CD4-positive, alpha-beta memory T cell (primary cell): ENCODE results near the gene ZNF22. TPM values are rescaled to one million over a fixed set of nuclear protein-coding genes. Genes with fewer than 3 reads are reported as not detected.

Experiments
- CTCF ChIA-PET: fragments of 350-600 bp; sonication (Branson Sonifier 250); formaldehyde crosslinking; loops from one replicate; lab custom pipeline; 2021; ENCODE audit warnings: inconsistent platforms; ENCODE audit not compliant: partially characterized antibody; lab: Charles Lee
- POLR2A ChIA-PET: fragments of 350-600 bp; sonication (Branson Sonifier 250); formaldehyde crosslinking; loops from one replicate; lab custom pipeline; 2021; ENCODE audit not compliant: partially characterized antibody; lab: Charles Lee
- DNase-seq, 5 donors: peaks; one replicate each; pipeline versions ENCODE4 v3.0.0 to v3.0.0-alpha.2; 2020 to 2022; ENCODE audit warnings: mixed read lengths in 1 of 5
- H3K27ac ChIP-seq: one replicate; pipeline ENCODE4 v1.7.0; 2013; ENCODE audit warnings: low read depth, low read length
- H3K27me3 ChIP-seq: 2 replicates; pipeline ENCODE4 v1.7.0; 2013; ENCODE audit warnings: mild to moderate bottlenecking, low read length, moderate library complexity; ENCODE audit not compliant: insufficient read depth
- H3K36me3 ChIP-seq: 2 replicates; pipeline ENCODE4 v1.7.0; 2013; ENCODE audit warnings: mild to moderate bottlenecking, low read length, moderate library complexity; ENCODE audit not compliant: insufficient read depth
- H3K4me1 ChIP-seq: 2 replicates; pipeline ENCODE4 v1.7.0; 2013; ENCODE audit warnings: mild to moderate bottlenecking, low read length, moderate library complexity; ENCODE audit not compliant: insufficient read depth
- H3K4me3 ChIP-seq, 2 donors: one replicate each; pipeline ENCODE4 v1.7.0; 2013; ENCODE audit warnings: low read length in 2 of 2, mild to moderate bottlenecking in 1 of 2
- H3K9me3 ChIP-seq, 2 donors: one replicate each; pipeline ENCODE4 v1.7.0; 2013; ENCODE audit warnings: low read length in 2 of 2, control low read depth in 1 of 2; ENCODE audit not compliant: control insufficient read depth in 1 of 2
- H3K27ac Mint-ChIP-seq, 7 donors: one replicate each; pipeline ENCODE4 v1.8.0; 2020 to 2021; ENCODE audit warnings: mixed read lengths in 7 of 7, mild to moderate bottlenecking in 6 of 7, inconsistent platforms in 3 of 7, moderate library complexity in 3 of 7
- H3K27me3 Mint-ChIP-seq, 2 donors: one replicate each; pipeline ENCODE4 v1.8.0; 2020 to 2021; ENCODE audit warnings: mixed read lengths in 2 of 2
- H3K36me3 Mint-ChIP-seq, 2 donors: one replicate each; pipeline ENCODE4 v1.8.0; 2020 to 2021; ENCODE audit warnings: mixed read lengths in 2 of 2, inconsistent platforms in 1 of 2, mild to moderate bottlenecking in 1 of 2
- H3K4me1 Mint-ChIP-seq, 4 donors: one replicate each; pipeline ENCODE4 v1.8.0; 2020 to 2021; ENCODE audit warnings: mixed read lengths in 4 of 4, mild to moderate bottlenecking in 1 of 4
- H3K4me3 Mint-ChIP-seq, 8 donors: one replicate each; pipeline ENCODE4 v1.8.0; 2020 to 2021; ENCODE audit warnings: mixed read lengths in 8 of 8, mild to moderate bottlenecking in 7 of 8, moderate library complexity in 6 of 8, inconsistent platforms in 3 of 8
- H3K9me3 Mint-ChIP-seq, 8 donors: one replicate each; pipeline ENCODE4 v1.8.0; 2020 to 2021; ENCODE audit warnings: mixed read lengths in 8 of 8, mild to moderate bottlenecking in 5 of 8, inconsistent platforms in 3 of 8, moderate library complexity in 1 of 8
- intact Hi-C: fragments of 100-400 bp; cut with micrococcal nuclease; formaldehyde crosslinking; loops from one replicate; pipeline ENCODE4 v1.15.1; 2023
- polyA plus RNA-seq, 2 donors: library from polyadenylated mRNA; unstranded; fragments of 300-500 nt; fragmentation: Illumina TruSeq; gene quantifications; one replicate each; pipeline ENCODE4 v1.2.3, GENCODE V29; 2021
- total RNA-seq, 2 experiments: library from RNA; stranded (reverse); gene quantifications; one replicate each; pipeline ENCODE4 v1.2.3, GENCODE V29; 2021

Gene ZNF22
- total and polyA plus RNA-seq, 4 experiments from 2014 or later: 26.9 to 40.6 (median 30.8) TPM

DNA sequence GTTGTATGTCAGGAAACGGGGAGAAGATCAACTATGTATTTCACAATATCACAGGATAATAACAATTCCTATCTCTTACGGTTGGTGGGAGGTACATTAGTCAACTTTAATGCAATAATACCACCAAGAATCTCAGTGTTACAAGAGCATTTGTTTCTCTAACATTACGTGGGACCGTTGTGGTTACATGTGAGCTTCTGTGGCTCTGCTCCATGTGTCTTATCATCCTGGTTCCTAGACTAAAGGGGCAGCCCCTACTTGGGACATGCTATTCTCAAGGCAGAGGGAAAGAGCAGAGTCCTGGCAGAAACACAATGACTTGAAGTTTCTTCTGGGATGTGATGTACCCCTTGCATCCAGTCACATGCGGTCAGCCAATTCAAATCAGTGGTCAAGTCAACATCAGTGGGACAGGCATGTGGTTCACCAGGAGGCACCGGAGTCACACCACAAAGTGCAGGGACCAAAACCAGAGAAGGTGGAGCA is 2.5 kb upstream of the ZNF22 start:
- Histone ChIP-seq H3K4me3 (no peak overlapping the region), H3K36me3 (no peaks in the 10 kb centered on the region), H3K27me3 (no peaks in the 10 kb centered on the region), H3K4me1 (peaks cover 34% of the 10 kb centered on the region), H3K27ac (no peak overlapping the region), H3K9me3 (no peaks in the 10 kb centered on the region)
- Mint-ChIP-seq H3K9me3 (peaks cover 0 to 3% (median 0%) of the 10 kb centered on the region in 8 donors), H3K27me3 (no peaks in the 10 kb centered on the region), H3K4me3 (peak overlapping the region in 1 of 8 donors; percentile 27), H3K36me3 (peaks cover 7 to 8% of the 10 kb centered on the region in 2 donors), H3K4me1 (peaks cover 26 to 56% (median 40%) of the 10 kb centered on the region in 4 donors), H3K27ac (peak overlapping the region in 2 of 7 donors; percentile 25 to 52)
- intact Hi-C loops: no loop called here
- ChIA-PET POLR2A (no interaction called here), CTCF (interaction anchor here (0.6 to 1.1 kb wide), 2 partner anchors 10 to 66 kb away, joined by 3 to 4 read pairs; no protein-coding TSS in a partner anchor)
- DNase-seq: no peak

DNA sequence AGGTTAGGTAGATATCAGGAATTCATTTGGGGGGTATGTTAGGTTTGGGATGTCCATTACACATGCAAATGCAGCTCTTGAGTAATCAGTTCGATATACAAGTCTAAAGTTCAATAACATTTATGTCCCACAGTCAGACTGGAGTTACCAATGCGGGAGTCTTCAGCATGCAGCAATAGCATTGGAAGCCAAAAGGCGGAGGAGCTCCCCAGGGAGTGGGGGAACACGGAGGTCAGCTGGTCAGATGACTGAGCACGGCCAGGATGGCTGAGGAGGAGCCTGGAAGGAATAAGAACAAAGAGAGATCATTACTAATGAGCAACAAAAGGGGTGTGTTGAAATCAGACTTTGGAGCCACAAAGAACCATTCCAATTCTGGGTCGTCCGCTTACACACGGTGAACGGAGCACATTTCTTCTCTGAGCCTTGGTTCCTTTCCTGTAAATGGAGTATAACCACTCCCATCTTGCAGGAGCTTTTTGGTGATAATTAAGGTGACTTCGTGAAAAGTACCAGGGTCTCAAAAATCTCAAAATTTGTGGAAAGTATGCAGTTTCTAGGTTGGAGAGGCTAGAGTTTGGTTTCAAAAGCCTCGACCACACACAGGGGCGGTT is 478 bp upstream of the ZNF22 start:
- peak overlapping the region; percentile 58 for H3K27ac ChIP-seq
- Mint-ChIP-seq H3K4me1 (peaks cover 25 to 54% (median 40%) of the 10 kb centered on the region in 4 donors), H3K27ac (peak overlapping the region; percentile 75 to 95 (median 90)), H3K27me3 (no peaks in the 10 kb centered on the region), H3K36me3 (peaks cover 26 to 28% of the 10 kb centered on the region in 2 donors), H3K4me3 (peak overlapping the region; percentile 83 to 93 (median 89)), H3K9me3 (peaks cover 0 to 12% (median 6%) of the 10 kb centered on the region in 8 donors)
- CTCF ChIA-PET: interaction anchor here (1.4 to 2.2 kb wide), 2 partner anchors 21 to 24 kb away, joined by 3 to 5 read pairs; partner anchors contain the start of gene DEPP1
- peak overlapping the region in 1 of 2 donors; percentile 61 for H3K4me3 ChIP-seq
- POLR2A ChIA-PET: interaction anchor here (0.9 to 1.0 kb wide), 2 partner anchors 39 to 41 kb away, joined by 4 read pairs; partner anchors contain the start of gene RASSF4
- peaks cover 27% of the 10 kb centered on the region for H3K4me1 ChIP-seq
- no peaks in the 10 kb centered on the region for H3K9me3 ChIP-seq
- intact Hi-C loops: loop anchor here (1.0 to 10.0 kb wide), 2 partner anchors 41 to 235 kb away; partner anchors contain the start of gene RASSF4
- H3K36me3 ChIP-seq: no peaks in the 10 kb centered on the region
- no peak for DNase-seq
- no peaks in the 10 kb centered on the region for H3K27me3 ChIP-seq

DNA sequence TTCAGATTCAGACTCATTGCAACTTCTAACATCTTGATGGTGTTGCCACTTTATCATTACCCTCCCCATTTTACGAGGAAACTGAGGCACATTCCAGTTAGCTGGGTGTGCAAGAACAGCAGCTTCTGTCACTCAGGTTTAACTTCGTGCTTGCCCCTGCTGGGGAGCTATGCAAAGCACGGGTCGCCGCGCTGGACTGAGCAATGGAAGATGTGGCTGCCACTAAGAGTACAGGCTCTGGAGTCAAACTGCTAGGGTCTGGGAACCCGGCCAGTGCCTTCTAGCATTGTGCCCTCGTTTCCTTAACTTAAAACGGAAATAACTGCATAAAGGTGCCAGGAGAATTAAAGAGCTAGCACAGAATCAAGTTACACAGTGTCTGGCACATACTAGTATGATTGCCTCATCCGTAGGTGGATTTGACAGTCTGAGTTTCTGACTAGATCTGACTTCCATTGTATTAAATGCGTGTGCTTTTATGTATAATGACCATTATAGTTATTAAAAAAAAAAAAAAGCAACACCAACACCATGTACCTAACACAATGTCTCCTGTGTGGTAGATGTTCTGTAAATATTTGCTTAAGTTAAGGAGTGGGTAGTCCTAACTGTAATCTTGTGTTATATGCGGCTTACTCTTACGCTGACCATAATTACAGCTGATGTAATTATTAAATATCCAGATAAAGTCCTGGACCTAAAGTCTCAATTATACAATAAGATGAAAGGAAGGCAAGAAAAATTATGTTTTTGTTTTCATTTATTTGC is 842 bp downstream of the ZNF22 start:
- H3K4me1 ChIP-seq: peaks cover 14% of the 10 kb centered on the region
- no peaks in the 10 kb centered on the region for H3K27me3 Mint-ChIP-seq
- H3K27me3 ChIP-seq: no peaks in the 10 kb centered on the region
- peak overlapping the region; percentile 73 to 94 (median 89) for H3K27ac Mint-ChIP-seq
- ChIA-PET CTCF (interaction anchor here (1.2 kb wide), 1 partner anchor 9 kb away, joined by 3 read pairs; no protein-coding TSS in a partner anchor), POLR2A (no interaction called here)
- peak overlapping the region; percentile 58 for H3K27ac ChIP-seq
- H3K4me3 Mint-ChIP-seq: peak overlapping the region; percentile 89 to 96 (median 94)
- intact Hi-C loops: loop anchor here (10.0 kb wide), 1 partner anchor 233 kb away; no protein-coding TSS in a partner anchor
- peaks cover 26 to 34% of the 10 kb centered on the region in 2 donors for H3K36me3 Mint-ChIP-seq
- H3K4me3 ChIP-seq: peak overlapping the region in 1 of 2 donors; percentile 61
- peaks cover 19 to 41% (median 32%) of the 10 kb centered on the region in 4 donors for H3K4me1 Mint-ChIP-seq
- peak; percentile 49 to 57 (median 51) for DNase-seq
- peaks cover 0 to 12% (median 6%) of the 10 kb centered on the region in 8 donors for H3K9me3 Mint-ChIP-seq
- no peaks in the 10 kb centered on the region for H3K36me3 ChIP-seq
- no peaks in the 10 kb centered on the region for H3K9me3 ChIP-seq

- H3K36me3 ChIP-seq: no peaks in the 10 kb centered on the region
- no peak for DNase-seq
- peak overlapping the region in 1 of 7 donors; percentile 66 for H3K27ac Mint-ChIP-seq
- H3K4me3 ChIP-seq: no peak overlapping the region
- H3K4me3 Mint-ChIP-seq: no peak overlapping the region
- H3K9me3 ChIP-seq: no peaks in the 10 kb centered on the region
- POLR2A ChIA-PET: no interaction called here
- intact Hi-C loops: loop anchor here (10.0 kb wide), 1 partner anchor 231 kb away; no protein-coding TSS in a partner anchor
- no peaks in the 10 kb centered on the region for H3K27me3 ChIP-seq
- no peak overlapping the region for H3K27ac ChIP-seq
- peaks cover 19 to 40% (median 31%) of the 10 kb centered on the region in 4 donors for H3K4me1 Mint-ChIP-seq
- H3K9me3 Mint-ChIP-seq: peaks cover 0 to 12% (median 6%) of the 10 kb centered on the region in 8 donors
- H3K4me1 ChIP-seq: peaks cover 14% of the 10 kb centered on the region
- no peaks in the 10 kb centered on the region for H3K27me3 Mint-ChIP-seq
- H3K36me3 Mint-ChIP-seq: peaks cover 26 to 34% of the 10 kb centered on the region in 2 donors
- CTCF ChIA-PET: interaction anchor here (1.0 to 1.5 kb wide), 3 partner anchors 8 to 71 kb away, joined by 4 to 6 read pairs (median 4); partner anchors contain the start of gene DEPP1
Observed at GRCh38 chr10:45003432-45004000, 2.8 kb downstream of the ZNF22 start.

DNA sequence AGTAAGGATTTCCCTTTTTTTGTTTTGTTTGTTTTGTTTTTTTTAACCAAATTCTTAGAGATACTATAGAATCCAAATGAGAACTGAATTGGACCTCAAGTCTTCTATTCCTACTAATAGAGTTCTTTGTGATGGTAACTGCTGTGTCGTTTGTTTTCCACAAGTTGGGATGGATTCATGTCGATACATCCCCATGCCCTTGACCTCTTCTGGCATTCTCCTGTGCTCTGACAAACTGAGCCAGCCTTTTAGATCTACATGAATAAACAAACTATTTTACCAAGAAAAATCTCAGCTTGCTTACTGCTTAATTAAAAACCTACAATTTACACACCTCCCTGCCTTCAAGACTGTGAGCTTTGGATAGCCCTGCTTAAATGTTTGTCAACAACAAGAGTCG is 3.9 kb downstream of the ZNF22 start:
- peaks cover 0 to 12% (median 6%) of the 10 kb centered on the region in 8 donors for H3K9me3 Mint-ChIP-seq
- H3K27ac ChIP-seq: no peak overlapping the region
- intact Hi-C loops: loop anchor here (10.0 kb wide), 1 partner anchor 230 kb away; no protein-coding TSS in a partner anchor
- H3K9me3 ChIP-seq: no peaks in the 10 kb centered on the region
- H3K4me3 Mint-ChIP-seq: peak overlapping the region in 1 of 8 donors; percentile 13
- H3K27me3 Mint-ChIP-seq: no peaks in the 10 kb centered on the region
- H3K4me1 Mint-ChIP-seq: peaks cover 19 to 40% (median 31%) of the 10 kb centered on the region in 4 donors
- ChIA-PET POLR2A (no interaction called here), CTCF (interaction anchor here (1.0 to 1.5 kb wide), 3 partner anchors 26 to 72 kb away, joined by 3 to 6 read pairs (median 4); partner anchors contain the start of gene DEPP1)
- H3K36me3 ChIP-seq: no peaks in the 10 kb centered on the region
- no peak for DNase-seq
- H3K27me3 ChIP-seq: no peaks in the 10 kb centered on the region
- H3K4me1 ChIP-seq: peaks cover 14% of the 10 kb centered on the region
- no peak overlapping the region for H3K4me3 ChIP-seq
- H3K36me3 Mint-ChIP-seq: peaks cover 26 to 34% of the 10 kb centered on the region in 2 donors
- H3K27ac Mint-ChIP-seq: no peak overlapping the region

DNA sequence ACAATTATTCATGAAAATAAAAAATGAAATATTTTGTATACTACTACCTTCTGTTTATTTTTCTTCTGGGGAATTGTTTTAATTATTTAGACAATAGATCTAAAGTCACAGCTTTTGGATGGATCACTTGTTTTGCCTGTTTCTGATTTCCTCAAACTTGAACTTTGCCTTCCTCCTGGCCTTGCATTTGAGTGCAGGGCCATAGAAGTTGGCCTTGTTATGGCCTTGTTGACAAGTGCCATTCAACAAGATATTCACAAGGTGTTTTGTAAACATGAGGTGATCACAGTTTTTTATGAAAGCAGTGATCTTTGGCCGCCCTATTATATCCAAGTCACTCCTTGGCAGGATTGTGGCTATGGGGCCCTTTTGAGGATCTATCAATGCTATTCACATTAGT is 4.6 kb downstream of the ZNF22 start:
- ChIA-PET CTCF (interaction anchor here (1.2 kb wide), 1 partner anchor 29 kb away, joined by 3 read pairs; no protein-coding TSS in a partner anchor), POLR2A (no interaction called here)
- Mint-ChIP-seq H3K27ac (no peak overlapping the region), H3K4me3 (no peak overlapping the region), H3K36me3 (peaks cover 26 to 34% of the 10 kb centered on the region in 2 donors), H3K9me3 (peaks cover 0 to 12% (median 6%) of the 10 kb centered on the region in 8 donors), H3K4me1 (peaks cover 13 to 36% (median 25%) of the 10 kb centered on the region in 4 donors), H3K27me3 (no peaks in the 10 kb centered on the region)
- intact Hi-C loops: loop anchor here (10.0 kb wide), 1 partner anchor 230 kb away; no protein-coding TSS in a partner anchor
- Histone ChIP-seq H3K27me3 (no peaks in the 10 kb centered on the region), H3K9me3 (no peaks in the 10 kb centered on the region), H3K4me1 (peaks cover 14% of the 10 kb centered on the region), H3K4me3 (no peak overlapping the region), H3K36me3 (no peaks in the 10 kb centered on the region), H3K27ac (no peak overlapping the region)
- no peak for DNase-seq
